ENCODE measurements around the gene SLC1A3.
"Not testable (repeated sequence)": the region's sequence is repeated elsewhere in the genome, so short reads cannot be mapped to it uniquely, and the experiment has no call there.

SLC1A3 gene

GRCh38 chr5:36631620-36632362, 25.4 kb downstream of the SLC1A3 start:
- no peak for DNase-seq

- no peak for DNase-seq
These were observed 25.9 kb downstream of the SLC1A3 start for GRCh38 chr5:36632363-36632664.

- no peak for DNase-seq
These were observed 29.4 kb downstream of the SLC1A3 start for GRCh38 chr5:36635721-36636390.

- no peak for DNase-seq
These were observed 30.7 kb downstream of the SLC1A3 start for GRCh38 chr5:36637101-36637500.

- no peak for DNase-seq
These were observed 31.1 kb downstream of the SLC1A3 start for GRCh38 chr5:36637516-36637915.

GRCh38 chr5:36638056-36638455, 31.6 kb downstream of the SLC1A3 start:
- no peak for DNase-seq

- DNase-seq, result no peak
These were observed 34.5 kb downstream of the SLC1A3 start for GRCh38 chr5:36640949-36641348.

- no peak for DNase-seq
These were observed 35.0 kb downstream of the SLC1A3 start for GRCh38 chr5:36641431-36641830.

GRCh38 chr5:36642089-36642488, 35.7 kb downstream of the SLC1A3 start:
- no peak for DNase-seq

GRCh38 chr5:36643162-36643561, 36.8 kb downstream of the SLC1A3 start:
- no peak for DNase-seq

- DNase-seq, result not testable (repeated sequence)
These were observed 37.4 kb downstream of the SLC1A3 start for GRCh38 chr5:36643841-36644240.

GRCh38 chr5:36644727-36645126, 38.3 kb downstream of the SLC1A3 start:
- no peak for DNase-seq

GRCh38 chr5:36646100-36646499, 39.7 kb downstream of the SLC1A3 start:
- DNase-seq, result no peak

- DNase-seq, result no peak
These were observed 40.2 kb downstream of the SLC1A3 start for GRCh38 chr5:36646507-36647023.

- no peak for DNase-seq
These were observed 40.6 kb downstream of the SLC1A3 start for GRCh38 chr5:36647046-36647445.

GRCh38 chr5:36648426-36648825, 42.0 kb downstream of the SLC1A3 start:
- DNase-seq, result no peak

GRCh38 chr5:36651761-36652685, 45.6 kb downstream of the SLC1A3 start:
- DNase-seq, result no peak

GRCh38 chr5:36653044-36653705, 46.8 kb downstream of the SLC1A3 start:
- no peak for DNase-seq

- no peak for DNase-seq
These were observed 48.2 kb downstream of the SLC1A3 start for GRCh38 chr5:36654564-36654963.

GRCh38 chr5:36655161-36655560, 48.8 kb downstream of the SLC1A3 start:
- no peak for DNase-seq

GRCh38 chr5:36656556-36656955, 50.1 kb downstream of the SLC1A3 start:
- DNase-seq, result no peak

GRCh38 chr5:36657563-36657995, 51.2 kb downstream of the SLC1A3 start:
- no peak for DNase-seq
